B cell (primary cell): ENCODE data around the gene RARA. TPM values are rescaled to one million over a fixed set of nuclear protein-coding genes. Genes with fewer than 3 reads are reported as not detected.

Experiments
- ATAC-seq: fragments of 200-7000 bp; cut with Tn5 transposase; one replicate; pipeline ENCODE4 v1.10.0; 2021; ENCODE audit warnings: low read depth, mild to moderate bottlenecking, moderate number of reproducible peaks, moderate library complexity
- CTCF ChIA-PET: fragments of 350-600 bp; sonication (Branson Sonifier 250); formaldehyde crosslinking; loops from one replicate; lab custom pipeline; 2021; ENCODE audit warnings: antibody characterized with exemption, inconsistent platforms; lab: Charles Lee
- POLR2A ChIA-PET: fragments of 350-600 bp; sonication (Branson Sonifier 250); formaldehyde crosslinking; loops from one replicate; lab custom pipeline; 2021; ENCODE audit warnings: antibody characterized with exemption; lab: Charles Lee
- DNase-seq: peaks from one replicate; pipeline ENCODE4 v3.0.0; 2013
- H2AFZ ChIP-seq: 2 replicates; pipeline ENCODE4 v1.6.1; 2012; ENCODE audit warnings: mild to moderate bottlenecking, low read depth, low read length; ENCODE audit not compliant: insufficient read depth, poor library complexity, severe bottlenecking
- H3K27ac ChIP-seq, 2 donors: 1 replicate in 1 of 2; 2 replicates in 1 of 2; pipeline ENCODE4 v1.5.1; 2012 to 2013; ENCODE audit warnings: low read length in 2 of 2, mild to moderate bottlenecking in 2 of 2, moderate library complexity in 1 of 2
- H3K27me3 ChIP-seq, 4 experiments: fragments of 200-600 bp in 1 of 4; sonication (generic) in 1 of 4; replicated peaks in 1 of 4; 1 replicate in 2 of 4; 2 replicates in 2 of 4; pipeline versions ENCODE4 v1.6.1 to v1.7.0; 2013 to 2016; ENCODE audit warnings: low read length in 3 of 4, mild to moderate bottlenecking in 2 of 4, mixed read lengths in 1 of 4, moderate library complexity in 1 of 4; ENCODE audit not compliant: insufficient read depth in 4 of 4, control insufficient read depth in 3 of 4; ENCODE audit errors: control extremely low read depth in 1 of 4
- H3K36me3 ChIP-seq, 2 experiments: replicated peaks in 1 of 2; 1 replicate in 1 of 2; 2 replicates in 1 of 2; pipeline versions ENCODE4 v1.6.1 to v1.7.1; 2013; ENCODE audit warnings: low read length in 1 of 2; ENCODE audit not compliant: insufficient read depth in 2 of 2, control insufficient read depth in 1 of 2; ENCODE audit errors: control extremely low read depth in 1 of 2, extremely low read depth in 1 of 2
- H3K4me1 ChIP-seq, 2 donors: fragments of 200-600 bp in 1 of 2; sonication (generic) in 1 of 2; 1 replicate in 1 of 2; 2 replicates in 1 of 2; pipeline versions ENCODE4 v1.5.1 to v1.6.1; 2013 to 2017; ENCODE audit warnings: low read length in 2 of 2; ENCODE audit not compliant: control insufficient read depth in 2 of 2, insufficient read depth in 2 of 2
- H3K4me2 ChIP-seq: replicated peaks from 2 replicates; pipeline ENCODE3; 2012; ENCODE audit warnings: mild to moderate bottlenecking, low read depth, low read length; ENCODE audit not compliant: poor library complexity, severe bottlenecking
- H3K4me3 ChIP-seq, 5 experiments: fragments of 200-600 bp in 1 of 5; sonication (generic) in 1 of 5; 1 replicate in 3 of 5; 2 replicates in 2 of 5; pipeline versions ENCODE4 v1.5.1 to v1.7.0; 2011 to 2016; ENCODE audit warnings: low read length in 4 of 5, mild to moderate bottlenecking in 4 of 5, low read depth in 2 of 5, control low read depth in 1 of 5, moderate library complexity in 1 of 5; ENCODE audit not compliant: insufficient read depth in 1 of 5; ENCODE audit errors: control extremely low read depth in 1 of 5, extremely low read depth in 1 of 5
- H3K79me2 ChIP-seq: fragments of 200-600 bp; sonication (generic); one replicate; pipeline ENCODE4 v1.6.0; 2016; ENCODE audit warnings: low read length; ENCODE audit not compliant: control insufficient read depth, insufficient read depth
- H3K9ac ChIP-seq: fragments of 200-600 bp; sonication (generic); 2 replicates; pipeline ENCODE4 v1.6.1; 2017; ENCODE audit warnings: mild to moderate bottlenecking, low read length, moderate library complexity
- H3K9me3 ChIP-seq, 3 donors: one replicate each; pipeline versions ENCODE4 v1.6.1 to v1.7.1; 2013; ENCODE audit warnings: low read length in 2 of 3; ENCODE audit not compliant: control insufficient read depth in 2 of 3, insufficient read depth in 1 of 3; ENCODE audit errors: control extremely low read depth in 1 of 3
- H4K20me1 ChIP-seq: 2 replicates; pipeline ENCODE4 v1.6.0; 2012; ENCODE audit warnings: mild to moderate bottlenecking, low read length; ENCODE audit not compliant: insufficient read depth, control insufficient read depth, poor library complexity, severe bottlenecking
- H3K27ac Mint-ChIP-seq: one replicate; pipeline ENCODE4 v1.8.0; 2021; ENCODE audit warnings: mixed read lengths
- H3K27me3 Mint-ChIP-seq: one replicate; pipeline ENCODE4 v1.8.0; 2021; ENCODE audit warnings: mixed read lengths
- H3K4me1 Mint-ChIP-seq: one replicate; pipeline ENCODE4 v1.8.0; 2021; ENCODE audit warnings: mixed read lengths
- H3K4me3 Mint-ChIP-seq: one replicate; pipeline ENCODE4 v1.8.0; 2021; ENCODE audit warnings: mixed read lengths
- H3K9me3 Mint-ChIP-seq: one replicate; pipeline ENCODE4 v1.8.0; 2022; ENCODE audit warnings: mixed read lengths; ENCODE audit not compliant: insufficient read depth
- CTCF ChIP-seq: fragments of 200-600 bp; IDR thresholded peaks from one replicate; pipeline ENCODE4 v1.8.0; 2022; ENCODE audit warnings: antibody characterized with exemption, mild to moderate bottlenecking
- EZH2 ChIP-seq: IDR thresholded peaks from 2 replicates; pipeline ENCODE4 v1.6.1; 2012; ENCODE audit warnings: borderline replicate concordance, low read depth, mild to moderate bottlenecking, moderate library complexity, low read length; ENCODE audit not compliant: insufficient read depth, poor library complexity, severe bottlenecking
- WGBS: methylation state at CpG from one replicate; pipeline ENCODE4 v1.1.5; 2013; ENCODE audit warnings: missing lambda C conversion rate; ENCODE audit not compliant: insufficient coverage; 5-methylcytosine and 5-hydroxymethylcytosine counted together
- intact Hi-C: fragments of 100-400 bp; cut with micrococcal nuclease; formaldehyde crosslinking; loops from one replicate; pipeline ENCODE4 v1.10.0; 2022
- polyA plus RNA-seq: library from polyadenylated mRNA; depleted of rRNA; stranded (reverse); fragments of >200 nt; gene quantifications from 2 replicates; pipeline ENCODE4 v1.2.3, GENCODE V29; 2012
- total RNA-seq, 2 donors: library from RNA; stranded (reverse); fragments of 120-200 nt in 1 of 2; gene quantifications; 1 replicate in 1 of 2; 2 replicates in 1 of 2; pipeline versions ENCODE4 v1.2.3 to v1.2.4, GENCODE V29; 2013 to 2022

Gene RARA
- total and polyA plus RNA-seq, 2 donors (not counting 1 experiment from before 2014, with no cell fraction given) = 20.7 to 86.2 TPM

- no peak overlapping the region for H3K27ac Mint-ChIP-seq
- Histone ChIP-seq H3K27me3 (peaks cover 0 to 4% (median 0%) of the 10 kb centered on the region in 4 experiments), H3K4me1 (no peaks in the 10 kb centered on the region), H3K4me3 (no peak overlapping the region), H3K36me3 (no peaks in the 10 kb centered on the region), H3K9me3 (peaks cover 0 to 7% (median 0%) of the 10 kb centered on the region in 3 donors), H3K27ac (no peak overlapping the region), H2AFZ (no peak overlapping the region), H4K20me1 (no peaks in the 10 kb centered on the region), H3K79me2 (no peaks in the 10 kb centered on the region), H3K9ac (no peak overlapping the region), H3K4me2 (no peak overlapping the region)
- ChIA-PET CTCF (interaction anchor here (1.1 kb wide), 1 partner anchor 23 kb away, joined by 3 read pairs; no protein-coding TSS in a partner anchor), POLR2A (interaction anchor here (0.6 kb wide), 1 partner anchor 56 kb away, joined by 3 read pairs; no protein-coding TSS in a partner anchor)
- H3K4me1 Mint-ChIP-seq = peaks cover 2% of the 10 kb centered on the region
- intact Hi-C loops = no loop called here
- H3K9me3 Mint-ChIP-seq = no peaks in the 10 kb centered on the region
- TF ChIP-seq CTCF (no peak), EZH2 (no peak)
- no peak for ATAC-seq
- no peak overlapping the region for H3K4me3 Mint-ChIP-seq
- 100% methylated on average over 2 of the region's 13 CpGs for WGBS
- H3K27me3 Mint-ChIP-seq = no peaks in the 10 kb centered on the region
- DNase-seq = no peak
These were observed 68.9 kb downstream of the RARA start for GRCh38 chr17:40377832-40378231.

- CTCF ChIA-PET = no interaction called here
- H3K4me3 Mint-ChIP-seq = no peak overlapping the region
- peaks cover 2% of the 10 kb centered on the region for H3K4me1 Mint-ChIP-seq
- POLR2A ChIA-PET = no interaction called here
- H3K27me3 Mint-ChIP-seq = no peaks in the 10 kb centered on the region
- no peak overlapping the region for H3K9ac ChIP-seq
- WGBS = 100% methylated on average over 4 of the region's 7 CpGs
- no peaks in the 10 kb centered on the region for H3K79me2 ChIP-seq
- no peak overlapping the region for H3K27ac Mint-ChIP-seq
- DNase-seq = no peak
- no peak overlapping the region for H3K27ac ChIP-seq
- no peaks in the 10 kb centered on the region for H3K4me1 ChIP-seq
- ATAC-seq = no peak
- no peak overlapping the region for H2AFZ ChIP-seq
- peaks cover 0 to 4% (median 0%) of the 10 kb centered on the region in 4 experiments for H3K27me3 ChIP-seq
- H3K4me2 ChIP-seq = no peak overlapping the region
- peaks cover 0 to 7% (median 0%) of the 10 kb centered on the region in 3 donors for H3K9me3 ChIP-seq
- H3K36me3 ChIP-seq = no peaks in the 10 kb centered on the region
- intact Hi-C loops = no loop called here
- no peak for TF ChIP-seq EZH2
- TF ChIP-seq CTCF = no peak
- no peak overlapping the region for H3K4me3 ChIP-seq
- no peaks in the 10 kb centered on the region for H4K20me1 ChIP-seq
- no peaks in the 10 kb centered on the region for H3K9me3 Mint-ChIP-seq
These were observed 70.0 kb downstream of the RARA start for GRCh38 chr17:40378966-40379365.
